Stimulated activated CD8-positive, alpha-beta memory T cell treated with anti-CD3 and anti-CD28 coated beads, Interleukin-7, amount 100 ng/mL, for 48 hours (primary cell): Measurements from ENCODE around the gene SLC25A19.

Experiments
- DNase-seq, 2 donors: peaks; one replicate each; pipeline ENCODE4 v3.0.0-alpha.2; 2020; ENCODE audit warnings: low read depth in 1 of 2; ENCODE audit errors: extremely low read depth in 1 of 2

Gene SLC25A19

GRCh38 chr17:75244133-75244866 is 44.9 kb downstream of the SLC25A19 start:
- DNase-seq: no peak

DNA sequence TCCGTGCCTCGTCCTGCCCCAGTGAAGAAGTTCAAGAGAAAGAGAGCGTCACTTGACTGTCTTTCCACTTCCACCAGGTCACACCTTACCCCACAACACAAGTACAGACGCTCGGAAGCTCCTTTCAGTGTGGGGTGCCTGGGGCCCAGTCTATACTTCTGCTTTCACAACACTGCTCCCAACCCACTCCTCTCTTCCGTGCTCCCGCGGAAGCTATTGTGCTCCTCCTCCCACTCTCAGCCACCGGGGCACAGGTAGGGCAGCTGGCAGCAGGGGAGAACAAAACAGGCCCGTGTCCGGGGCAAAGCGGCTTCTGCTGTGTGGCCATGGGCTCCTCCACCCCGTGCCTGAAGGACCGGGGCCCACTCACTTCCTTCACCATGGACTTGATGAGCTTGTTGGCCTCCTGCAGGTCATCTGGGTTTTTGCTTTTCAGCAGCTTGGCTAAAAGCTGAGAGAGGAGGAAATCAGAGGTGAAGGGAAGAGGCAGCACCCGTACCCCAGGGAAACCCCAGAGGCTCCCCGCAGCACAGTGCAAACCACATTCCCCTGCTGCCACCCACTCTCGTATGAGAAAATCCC is 46.7 kb downstream of the SLC25A19 start:
- no peak for DNase-seq

DNA sequence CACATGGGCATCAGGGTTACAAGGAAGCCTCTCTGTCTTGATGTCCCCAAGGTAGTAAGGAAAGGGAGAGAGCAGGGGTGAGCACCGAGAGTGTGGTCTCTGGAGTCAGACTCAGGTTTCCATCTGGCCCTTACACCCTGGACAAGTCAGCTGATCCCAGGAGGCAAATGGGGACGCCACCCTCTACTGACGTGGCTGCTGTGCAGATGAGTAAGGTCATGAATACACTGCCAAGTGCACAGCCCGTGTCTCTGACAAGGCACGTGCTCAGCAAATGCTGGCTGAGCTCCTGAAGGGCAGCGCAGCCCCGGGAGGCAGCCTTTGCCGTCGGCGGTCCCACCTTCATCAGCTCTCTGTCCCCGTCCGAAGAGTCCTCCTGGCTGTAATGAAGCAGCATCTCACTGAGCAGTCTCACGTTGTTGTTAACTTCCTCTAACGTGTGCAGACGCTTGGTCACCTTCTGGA is 47.2 kb downstream of the SLC25A19 start:
- no peak for DNase-seq

DNA sequence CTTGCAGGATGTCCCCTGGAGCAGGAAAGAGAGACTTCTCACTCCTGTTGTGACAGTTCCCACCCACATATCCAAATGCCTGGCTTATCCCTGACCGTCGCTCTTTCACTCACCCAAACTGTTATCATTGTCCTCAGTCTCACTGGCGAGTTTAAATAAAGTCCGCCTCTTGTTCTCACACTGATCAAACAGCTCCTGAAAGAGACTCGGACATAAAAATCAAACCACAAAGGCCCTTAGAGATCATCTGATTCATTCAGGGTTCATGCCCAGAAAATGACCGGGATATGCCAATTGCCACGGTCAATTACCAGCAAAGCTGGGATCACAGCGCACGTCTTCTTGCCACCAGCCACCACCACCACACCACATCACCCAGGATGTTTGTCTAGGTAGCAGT is 47.7 kb downstream of the SLC25A19 start:
- no peak for DNase-seq

- DNase-seq: no peak
Measured at GRCh38 chr17:75241143-75241430, 48.1 kb downstream of the SLC25A19 start.

- no peak for DNase-seq
Measured at GRCh38 chr17:75240394-75241142, 48.7 kb downstream of the SLC25A19 start.

DNA sequence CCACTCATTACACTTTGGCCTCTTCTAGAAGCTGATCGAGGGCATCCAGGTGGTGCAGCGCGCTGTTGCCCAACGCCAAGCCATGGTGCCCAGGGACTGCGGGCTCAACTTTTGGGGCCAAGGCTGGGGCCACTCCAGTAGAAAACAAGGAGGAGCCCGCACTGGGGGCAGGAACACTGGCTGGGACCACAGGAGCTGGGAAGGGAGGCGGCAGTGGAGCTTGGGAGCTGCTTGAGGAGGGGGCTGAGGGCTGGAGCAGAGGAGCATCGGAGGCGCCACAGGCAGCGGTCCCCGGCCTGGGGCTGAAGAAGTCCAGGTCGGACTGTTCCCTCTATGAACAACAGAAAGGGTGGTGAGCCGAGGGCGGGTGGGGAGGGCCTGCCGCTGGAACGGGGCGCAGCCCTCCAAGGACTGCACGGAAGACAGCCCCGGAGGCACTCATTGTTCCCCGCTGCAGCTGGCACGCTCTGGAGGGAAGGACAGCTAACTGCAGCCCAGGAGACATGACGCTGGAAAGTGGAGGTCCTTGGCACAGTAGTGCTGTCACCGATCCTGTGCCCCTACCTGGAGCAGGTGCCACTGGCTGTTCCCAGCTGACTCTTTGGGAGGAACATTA is 49.3 kb downstream of the SLC25A19 start:
- DNase-seq: no peak

DNA sequence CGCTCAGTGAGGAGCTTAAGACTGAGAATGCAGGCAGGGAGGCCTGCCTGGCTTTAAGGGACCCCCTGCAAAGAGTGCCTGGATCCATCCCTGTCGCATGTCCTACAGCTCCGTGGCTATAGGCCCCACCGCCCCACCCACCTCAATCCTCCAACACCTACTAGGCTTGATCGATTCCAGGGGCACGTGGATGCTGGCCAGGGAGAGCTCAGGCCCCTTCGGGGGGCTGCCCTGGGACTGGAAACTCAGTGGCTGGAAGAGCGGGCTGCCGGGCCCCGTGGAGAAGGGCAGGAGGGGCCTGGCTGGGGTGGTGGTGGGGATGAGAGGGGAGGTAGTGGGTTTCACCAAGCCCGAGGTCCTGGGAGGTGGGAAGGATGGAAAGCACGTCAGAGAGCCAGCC is 50.0 kb downstream of the SLC25A19 start:
- DNase-seq: no peak

DNA sequence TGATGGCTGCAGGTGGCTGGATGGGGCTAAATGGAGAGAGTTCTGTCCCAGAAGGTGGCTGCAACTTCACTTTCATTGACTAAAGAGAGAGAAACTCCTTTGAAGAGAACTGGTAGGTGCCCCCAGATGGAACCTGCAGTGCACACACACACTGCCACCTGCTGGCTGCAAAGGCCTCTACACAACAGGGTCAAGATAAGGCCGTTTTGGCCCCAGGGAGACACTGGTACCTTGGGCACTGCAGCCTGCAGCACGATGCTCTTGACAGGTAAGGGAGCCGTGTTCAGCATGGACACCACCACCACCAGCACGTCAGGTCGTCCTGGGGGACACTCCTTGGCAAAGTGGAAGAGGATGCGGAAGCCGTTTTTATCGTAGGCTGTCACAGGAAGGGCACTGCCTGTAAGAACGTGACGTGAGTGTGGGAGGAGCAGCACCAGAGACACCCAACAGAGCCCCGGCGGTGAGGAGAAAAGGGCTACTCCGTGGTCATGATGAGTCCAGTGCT is 50.5 kb downstream of the SLC25A19 start:
- peak in 1 of 2 donors; percentile 43 for DNase-seq

DNA sequence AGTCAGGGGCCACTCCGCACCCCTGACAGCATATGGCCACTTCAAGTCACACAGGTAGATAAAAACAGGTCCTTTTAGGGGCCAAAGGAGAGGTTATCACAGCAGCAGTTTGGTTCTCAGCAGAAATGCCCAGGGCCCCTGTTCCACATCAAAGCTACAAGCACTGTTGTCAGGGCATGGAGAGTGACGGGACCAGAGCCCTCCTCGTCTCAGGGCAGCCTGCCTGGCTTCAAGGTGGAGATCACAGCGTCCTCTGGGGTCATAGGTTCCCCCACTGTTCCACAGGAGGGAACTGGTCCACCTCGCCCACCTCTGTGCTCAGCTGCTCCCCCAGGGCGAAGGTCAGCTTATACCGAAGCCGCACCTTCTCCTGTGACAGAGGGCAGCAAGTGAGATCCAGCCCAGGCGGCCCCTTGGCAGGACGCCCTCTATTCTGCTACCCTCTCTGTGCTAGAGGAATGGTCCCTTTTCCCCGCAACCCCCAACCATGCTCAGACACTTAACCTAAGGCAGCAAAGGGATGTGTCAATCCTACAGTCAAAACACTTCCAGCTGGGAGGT is 51.1 kb downstream of the SLC25A19 start:
- DNase-seq: no peak

GRCh38 chr17:75237100-75238014 is 51.9 kb downstream of the SLC25A19 start:
- DNase-seq: no peak

GRCh38 chr17:75232786-75233185 is 56.4 kb downstream of the SLC25A19 start:
- no peak for DNase-seq

- no peak for DNase-seq
Measured at GRCh38 chr17:75231741-75232464, 57.3 kb downstream of the SLC25A19 start.

DNA sequence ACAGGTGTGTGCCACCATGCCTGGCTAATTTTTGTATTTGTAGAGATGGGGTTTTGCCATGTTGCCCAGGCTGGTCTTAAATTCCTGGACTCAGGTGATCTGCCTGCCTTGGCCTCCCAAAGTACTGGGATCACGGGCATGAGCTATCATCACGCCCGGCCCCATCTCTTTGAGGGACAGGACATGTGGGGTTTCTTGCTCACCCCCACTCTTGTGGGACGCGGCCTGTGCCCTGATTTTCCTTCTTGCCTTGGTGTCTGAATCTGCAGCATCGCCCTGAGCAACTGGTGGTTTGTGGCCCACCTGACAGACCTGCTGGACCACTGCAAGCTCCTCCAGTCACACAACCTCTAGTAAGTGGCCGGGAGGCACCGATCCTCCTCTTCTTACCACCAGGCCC is 58.2 kb downstream of the SLC25A19 start:
- no peak for DNase-seq

GRCh38 chr17:75228847-75229246 is 60.4 kb downstream of the SLC25A19 start:
- DNase-seq: no peak

DNA sequence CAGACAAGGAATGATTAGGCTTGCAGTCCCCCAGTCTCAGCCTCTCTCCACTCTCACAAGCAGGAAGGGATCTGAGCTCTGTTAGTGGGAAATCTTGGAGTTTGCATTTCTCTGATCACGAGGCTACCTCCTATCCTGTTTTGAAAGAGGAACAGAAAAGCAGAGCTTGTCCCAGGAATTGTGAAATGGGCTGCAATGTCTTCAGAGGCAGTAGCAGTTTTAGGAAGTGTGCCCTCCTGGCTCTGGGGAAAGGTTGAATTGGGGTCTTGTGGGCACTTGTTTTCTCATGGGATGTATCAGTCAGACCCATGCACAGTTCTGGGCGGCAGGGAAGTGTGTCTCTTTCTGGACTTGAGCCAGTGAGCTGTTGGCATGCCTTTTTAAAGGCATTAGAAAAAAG is 60.9 kb downstream of the SLC25A19 start:
- no peak for DNase-seq

DNA sequence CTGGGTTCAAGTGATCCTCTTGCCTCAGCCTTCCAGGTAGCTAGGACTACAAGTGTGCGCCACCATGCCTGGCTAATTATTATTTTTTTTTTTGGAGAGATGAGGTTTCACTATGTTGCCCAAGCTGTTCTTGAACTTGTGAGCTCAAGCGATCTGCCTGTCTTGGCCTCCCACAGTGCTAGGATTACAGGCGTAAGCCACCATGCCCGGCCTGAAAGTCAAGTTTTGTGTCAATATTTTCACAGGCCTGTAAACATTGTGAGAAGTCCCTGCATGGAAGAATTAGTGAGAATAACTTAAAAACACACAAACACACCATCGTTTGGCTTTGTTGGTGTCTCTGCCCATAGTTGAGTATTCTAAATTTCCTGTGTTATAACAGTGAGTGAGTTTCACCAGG is 61.5 kb downstream of the SLC25A19 start:
- no peak for DNase-seq

DNA sequence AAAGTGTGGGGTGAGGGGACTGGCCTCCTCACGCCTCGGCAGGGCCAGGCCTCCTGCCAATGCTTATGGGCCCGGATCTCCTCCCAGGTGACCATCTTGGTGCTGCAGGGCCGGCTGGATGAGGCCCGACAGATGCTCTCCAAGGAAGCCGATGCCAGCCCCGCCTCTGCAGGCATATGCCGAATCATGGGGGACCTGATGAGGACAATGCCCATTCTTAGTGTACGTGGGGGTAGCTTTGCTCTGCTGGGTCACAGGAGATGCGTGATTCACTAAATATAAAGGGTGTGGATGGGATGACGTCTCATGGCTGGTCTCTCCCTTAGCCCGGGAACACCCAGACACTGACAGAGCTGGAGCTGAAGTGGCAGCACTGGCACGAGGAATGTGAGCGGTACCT is 64.2 kb downstream of the SLC25A19 start:
- no peak for DNase-seq
